Kidney glomerular epithelial cell (primary cell): ENCODE data around the gene MYO10.

Source experiments
- DNase-seq: peaks from one replicate; lab custom pipeline; 2025; lab: John Stamatoyannopoulos, UW

Gene MYO10

GRCh38 chr5:16812448-16812847 is 123.6 kb downstream of the MYO10 start:
- no peak for DNase-seq

- no peak for DNase-seq
These were observed 125.8 kb downstream of the MYO10 start for GRCh38 chr5:16810208-16810854.

GRCh38 chr5:16809395-16810207 is 126.5 kb downstream of the MYO10 start:
- DNase-seq: peak; percentile 45

- DNase-seq: no peak
These were observed 127.1 kb downstream of the MYO10 start for GRCh38 chr5:16809010-16809394.

GRCh38 chr5:16808021-16808420 is 128.1 kb downstream of the MYO10 start:
- DNase-seq: no peak

- no peak for DNase-seq
These were observed 128.6 kb downstream of the MYO10 start for GRCh38 chr5:16807547-16807864.

GRCh38 chr5:16806711-16807546 is 129.2 kb downstream of the MYO10 start:
- no peak for DNase-seq

GRCh38 chr5:16805486-16805885 is 130.6 kb downstream of the MYO10 start:
- no peak for DNase-seq

GRCh38 chr5:16803831-16804230 is 132.3 kb downstream of the MYO10 start:
- DNase-seq: no peak

GRCh38 chr5:16800477-16800876 is 135.6 kb downstream of the MYO10 start:
- DNase-seq: no peak

GRCh38 chr5:16799796-16800195 is 136.3 kb downstream of the MYO10 start:
- DNase-seq: no peak

GRCh38 chr5:16797951-16798350 is 138.1 kb downstream of the MYO10 start:
- DNase-seq: no peak

GRCh38 chr5:16794269-16794913 is 141.7 kb downstream of the MYO10 start:
- no peak for DNase-seq

- DNase-seq: no peak
These were observed 143.4 kb downstream of the MYO10 start for GRCh38 chr5:16792598-16793275.

- no peak for DNase-seq
These were observed 144.0 kb downstream of the MYO10 start for GRCh38 chr5:16791904-16792597.

- peak; percentile 56 for DNase-seq
These were observed 144.9 kb downstream of the MYO10 start for GRCh38 chr5:16791036-16791705.

GRCh38 chr5:16788957-16789356 is 147.1 kb downstream of the MYO10 start:
- no peak for DNase-seq

- no peak for DNase-seq
These were observed 148.8 kb downstream of the MYO10 start for GRCh38 chr5:16787278-16787677.

- DNase-seq: peak; percentile 45
These were observed 151.0 kb downstream of the MYO10 start for GRCh38 chr5:16784843-16785791.
